K562 (cell line): ENCODE data around the gene TESK1. TPM values are rescaled to one million over a fixed set of nuclear protein-coding genes. Genes with fewer than 3 reads are reported as not detected.

Source experiments
- CBX2 ChIP-seq: fragments of 200-600 bp; sonication (generic); IDR thresholded peaks from one replicate; pipeline ENCODE4 v1.6.1; 2012; ENCODE audit warnings: mild to moderate bottlenecking, low read length, inconsistent platforms; ENCODE audit not compliant: insufficient read depth, poor library complexity, severe bottlenecking
- CCNT2 ChIP-seq: IDR thresholded peaks from 2 replicates; pipeline ENCODE4 v1.6.1; 2011; ENCODE audit warnings: borderline replicate concordance, low read depth, mild to moderate bottlenecking, moderate library complexity, mixed read lengths, low read length; ENCODE audit not compliant: insufficient read length; ENCODE audit errors: extremely low read depth
- GTF3C2 ChIP-seq: IDR thresholded peaks from 3 replicates; pipeline ENCODE4 v1.6.1; 2011; ENCODE audit warnings: borderline replicate concordance, mild to moderate bottlenecking, moderate library complexity; ENCODE audit not compliant: insufficient read length; ENCODE audit errors: extremely low read depth
- HCFC1 ChIP-seq: IDR thresholded peaks from 2 replicates; pipeline ENCODE4 v1.6.1; 2012; ENCODE audit warnings: low read depth, low read length, improper control_type of control experiment
- HNRNPH1 ChIP-seq: fragments of 200-400 bp; formaldehyde crosslinking; optimal IDR thresholded peaks from 2 replicates; pipeline ENCODE3; 2017; ENCODE audit warnings: low read depth, mild to moderate bottlenecking, low read length, moderate library complexity
- MTA3 ChIP-seq: fragments of 450-650 bp; formaldehyde crosslinking; IDR thresholded peaks from 2 replicates; pipeline ENCODE4 v1.6.1; 2017; ENCODE audit warnings: mild to moderate bottlenecking, borderline replicate concordance
- NCOA1 ChIP-seq: fragments of 450-650 bp; IDR thresholded peaks from 2 replicates; pipeline ENCODE4 v1.6.1; 2016; ENCODE audit warnings: low read depth
- NFE2 ChIP-seq: IDR thresholded peaks from 2 replicates; pipeline ENCODE4 v1.6.1; 2014; ENCODE audit warnings: antibody characterized with exemption, low read depth
- PCBP1 ChIP-seq: fragments of 200-400 bp; formaldehyde crosslinking; IDR thresholded peaks from 2 replicates; pipeline ENCODE4 v1.6.1; 2018; ENCODE audit warnings: mild to moderate bottlenecking, low read depth, low read length; ENCODE audit not compliant: poor library complexity, severe bottlenecking
- POLR2G ChIP-seq: fragments of 200-400 bp; formaldehyde crosslinking; IDR thresholded peaks from 2 replicates; pipeline ENCODE4 v1.6.1; 2017; ENCODE audit warnings: low read depth, mild to moderate bottlenecking, antibody characterized with exemption, low read length, moderate library complexity
- RBM34 ChIP-seq: fragments of 200-400 bp; formaldehyde crosslinking; IDR thresholded peaks from 2 replicates; pipeline ENCODE4 v1.6.1; 2018; ENCODE audit warnings: low read length, borderline replicate concordance; ENCODE audit not compliant: insufficient read depth
- SIX5 ChIP-seq, 2 experiments: IDR thresholded peaks; 2 replicates each; pipeline ENCODE4 v1.6.1; 2011; ENCODE audit warnings: low read length in 2 of 2, borderline replicate concordance in 1 of 2, low read depth in 1 of 2, mild to moderate bottlenecking in 1 of 2, moderate library complexity in 1 of 2; ENCODE audit not compliant: insufficient read depth in 1 of 2
- ZBTB8A ChIP-seq: fragments of 450-650 bp; IDR thresholded peaks from 2 replicates; pipeline ENCODE4 v1.6.1; 2018; ENCODE audit warnings: mild to moderate bottlenecking, moderate library complexity; ENCODE audit not compliant: partially characterized antibody
- ZNF347 ChIP-seq: fragments of 450-650 bp; formaldehyde crosslinking; IDR thresholded peaks from 2 replicates; pipeline ENCODE4 v1.4.0; 2020; ENCODE audit warnings: low read depth, mild to moderate bottlenecking, moderate library complexity
- ZNF644 ChIP-seq: fragments of 200-800 bp; sonication (Bioruptor generic); IDR thresholded peaks from 2 replicates; pipeline ENCODE4 v1.6.1; 2016; ENCODE audit warnings: low read depth, missing genetic modification characterization, missing compliant biosample characterization
- polyA plus RNA-seq, 8 experiments: library from polyadenylated mRNA; depleted of rRNA in 4 of 8; stranded (reverse) in 5 of 8; unstranded in 3 of 8; fragments of >200 nt; fragmentation: Nextera tagmentation in 2 of 8; fragmentation: Illumina TruSeq in 1 of 8; extraction: Ambion mirVana in 2 of 8; extraction: Trizol in 1 of 8; gene quantifications; 2 replicates each; pipeline versions ENCODE4 v1.2.1 to v1.2.3, GENCODE V29; 2011 to 2014; ENCODE audit warnings: inconsistent platforms in 1 of 8, missing spikeins in 1 of 8
- total RNA-seq, 7 experiments: library from RNA; depleted of rRNA in 6 of 7; stranded (reverse); fragments of >200 nt in 6 of 7; fragmentation: Illumina TruSeq in 2 of 7; extraction: Trizol in 2 of 7; gene quantifications; 2 replicates each; pipeline versions ENCODE4 v1.2.1 to v1.2.3, GENCODE V29; 2011 to 2021; ENCODE audit warnings: low replicate concordance in 1 of 7
- TF ChIP-seq, protein P1 (sequence below): fragments of 450-650 bp; IDR thresholded peaks from 2 replicates; pipeline ENCODE4 v1.6.1; 2017; ENCODE audit warnings: antibody characterized with exemption, mild to moderate bottlenecking
- TF ChIP-seq, protein P2 (sequence below): sonication (generic); formaldehyde crosslinking; IDR thresholded peaks from 2 replicates; pipeline ENCODE4 v1.8.0; 2022; ENCODE audit warnings: missing genetic modification reagents, mild to moderate bottlenecking, borderline replicate concordance

The TESK1 gene
- total and polyA plus RNA-seq, 9 of the 15 experiments (the other 6 are each of a cell fraction or from before 2014, with no cell fraction given) = 0.07 to 10.4 (median 4.1) TPM

DNA sequence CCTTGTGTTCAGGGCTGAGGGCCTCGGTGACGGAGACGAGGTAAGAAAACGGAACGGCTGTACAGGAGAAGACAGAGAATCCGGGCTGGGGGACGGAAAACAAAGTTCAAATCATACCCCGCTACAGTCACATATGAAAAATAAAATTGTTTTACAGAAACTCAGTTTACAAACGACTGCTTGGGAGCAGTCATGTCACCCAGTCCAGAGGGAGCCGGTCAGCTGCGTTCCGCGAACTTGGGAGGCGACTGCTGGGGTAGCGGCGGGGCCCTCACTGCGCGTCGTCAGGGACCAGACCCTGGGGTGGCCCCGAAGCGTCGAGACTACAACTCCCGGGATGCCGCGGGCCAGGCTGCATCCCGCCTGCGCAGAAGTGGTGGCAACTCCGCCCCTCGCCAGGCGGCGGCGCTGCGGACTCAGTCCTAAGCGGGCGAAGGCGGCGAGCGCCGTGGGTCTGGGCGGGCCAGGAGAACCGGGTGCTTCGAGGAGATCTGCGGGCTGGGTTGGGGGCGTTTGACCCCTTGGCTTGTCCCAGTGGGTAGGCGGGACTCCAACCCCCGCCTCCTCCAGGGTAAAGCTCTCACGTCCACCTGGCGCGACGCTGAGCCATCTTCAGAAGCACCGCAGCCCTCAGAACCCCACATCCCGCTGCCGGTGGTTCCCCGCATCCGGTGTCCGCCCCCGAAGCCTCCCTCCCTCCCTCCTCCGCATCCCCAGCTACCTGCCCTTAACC is 41.6 kb downstream of the TESK1 start (continued):
- TF ChIP-seq GTF3C2 (no peak), NFE2 (no peak), CCNT2 (peak; percentile 52), ZBTB8A (no peak), RBM34 (no peak), HCFC1 (peak; percentile 90), NCOA1 (peak; percentile 35; the same call in 1 of the 2 replicates), ZNF644 (no peak), MTA3 (no peak), HNRNPH1 (no peak), PCBP1 (peak; percentile 53), POLR2G (peak; percentile 86), ZNF347 (CRISPR knock-in tag) (no peak), CBX2 (no peak), SIX5 (IDR thresholded peaks at IDR 0.05; ENCODE audit: borderline replicate concordance in 1 of 2, insufficient read depth in 1 of 2, low read depth in 1 of 2, low read length in 2 of 2) (peak; percentile 43 to 62; a peak in 2 of 4 replicates)
- TF ChIP-seq, protein P1, sequence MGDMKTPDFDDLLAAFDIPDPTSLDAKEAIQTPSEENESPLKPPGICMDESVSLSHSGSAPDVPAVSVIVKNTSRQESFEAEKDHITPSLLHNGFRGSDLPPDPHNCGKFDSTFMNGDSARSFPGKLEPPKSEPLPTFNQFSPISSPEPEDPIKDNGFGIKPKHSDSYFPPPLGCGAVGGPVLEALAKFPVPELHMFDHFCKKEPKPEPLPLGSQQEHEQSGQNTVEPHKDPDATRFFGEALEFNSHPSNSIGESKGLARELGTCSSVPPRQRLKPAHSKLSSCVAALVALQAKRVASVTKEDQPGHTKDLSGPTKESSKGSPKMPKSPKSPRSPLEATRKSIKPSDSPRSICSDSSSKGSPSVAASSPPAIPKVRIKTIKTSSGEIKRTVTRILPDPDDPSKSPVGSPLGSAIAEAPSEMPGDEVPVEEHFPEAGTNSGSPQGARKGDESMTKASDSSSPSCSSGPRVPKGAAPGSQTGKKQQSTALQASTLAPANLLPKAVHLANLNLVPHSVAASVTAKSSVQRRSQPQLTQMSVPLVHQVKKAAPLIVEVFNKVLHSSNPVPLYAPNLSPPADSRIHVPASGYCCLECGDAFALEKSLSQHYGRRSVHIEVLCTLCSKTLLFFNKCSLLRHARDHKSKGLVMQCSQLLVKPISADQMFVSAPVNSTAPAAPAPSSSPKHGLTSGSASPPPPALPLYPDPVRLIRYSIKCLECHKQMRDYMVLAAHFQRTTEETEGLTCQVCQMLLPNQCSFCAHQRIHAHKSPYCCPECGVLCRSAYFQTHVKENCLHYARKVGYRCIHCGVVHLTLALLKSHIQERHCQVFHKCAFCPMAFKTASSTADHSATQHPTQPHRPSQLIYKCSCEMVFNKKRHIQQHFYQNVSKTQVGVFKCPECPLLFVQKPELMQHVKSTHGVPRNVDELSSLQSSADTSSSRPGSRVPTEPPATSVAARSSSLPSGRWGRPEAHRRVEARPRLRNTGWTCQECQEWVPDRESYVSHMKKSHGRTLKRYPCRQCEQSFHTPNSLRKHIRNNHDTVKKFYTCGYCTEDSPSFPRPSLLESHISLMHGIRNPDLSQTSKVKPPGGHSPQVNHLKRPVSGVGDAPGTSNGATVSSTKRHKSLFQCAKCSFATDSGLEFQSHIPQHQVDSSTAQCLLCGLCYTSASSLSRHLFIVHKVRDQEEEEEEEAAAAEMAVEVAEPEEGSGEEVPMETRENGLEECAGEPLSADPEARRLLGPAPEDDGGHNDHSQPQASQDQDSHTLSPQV = 0 out of 2 replicates have a peak, but pooled peaks have one; percentile 21
- TF ChIP-seq, protein P2, sequence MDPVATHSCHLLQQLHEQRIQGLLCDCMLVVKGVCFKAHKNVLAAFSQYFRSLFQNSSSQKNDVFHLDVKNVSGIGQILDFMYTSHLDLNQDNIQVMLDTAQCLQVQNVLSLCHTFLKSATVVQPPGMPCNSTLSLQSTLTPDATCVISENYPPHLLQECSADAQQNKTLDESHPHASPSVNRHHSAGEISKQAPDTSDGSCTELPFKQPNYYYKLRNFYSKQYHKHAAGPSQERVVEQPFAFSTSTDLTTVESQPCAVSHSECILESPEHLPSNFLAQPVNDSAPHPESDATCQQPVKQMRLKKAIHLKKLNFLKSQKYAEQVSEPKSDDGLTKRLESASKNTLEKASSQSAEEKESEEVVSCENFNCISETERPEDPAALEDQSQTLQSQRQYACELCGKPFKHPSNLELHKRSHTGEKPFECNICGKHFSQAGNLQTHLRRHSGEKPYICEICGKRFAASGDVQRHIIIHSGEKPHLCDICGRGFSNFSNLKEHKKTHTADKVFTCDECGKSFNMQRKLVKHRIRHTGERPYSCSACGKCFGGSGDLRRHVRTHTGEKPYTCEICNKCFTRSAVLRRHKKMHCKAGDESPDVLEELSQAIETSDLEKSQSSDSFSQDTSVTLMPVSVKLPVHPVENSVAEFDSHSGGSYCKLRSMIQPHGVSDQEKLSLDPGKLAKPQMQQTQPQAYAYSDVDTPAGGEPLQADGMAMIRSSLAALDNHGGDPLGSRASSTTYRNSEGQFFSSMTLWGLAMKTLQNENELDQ = no peak
